Glutamatergic neuron (in vitro differentiated cells): ENCODE measurements around the gene LRRC7. TPM values are rescaled to one million over a fixed set of nuclear protein-coding genes. Genes with fewer than 3 reads are reported as not detected.

Experiments
- DNase-seq: peaks from one replicate; pipeline ENCODE4 v3.0.0; 2022
- H3K27ac Mint-ChIP-seq: one replicate; pipeline ENCODE4 v1.8.0; 2020; ENCODE audit warnings: mild to moderate bottlenecking, mixed read lengths, inconsistent platforms; ENCODE audit not compliant: unreplicated experiment
- H3K27me3 Mint-ChIP-seq: one replicate; pipeline ENCODE4 v1.8.0; 2020; ENCODE audit warnings: mild to moderate bottlenecking, moderate library complexity, mixed read lengths, inconsistent platforms; ENCODE audit not compliant: unreplicated experiment
- H3K36me3 Mint-ChIP-seq: one replicate; pipeline ENCODE4 v1.8.0; 2020; ENCODE audit warnings: mild to moderate bottlenecking, mixed read lengths, inconsistent platforms; ENCODE audit not compliant: unreplicated experiment
- H3K4me1 Mint-ChIP-seq: one replicate; pipeline ENCODE4 v1.8.0; 2020; ENCODE audit warnings: mild to moderate bottlenecking, low read depth, mixed read lengths, inconsistent platforms; ENCODE audit not compliant: unreplicated experiment
- H3K4me3 Mint-ChIP-seq: one replicate; pipeline ENCODE4 v1.8.0; 2020; ENCODE audit warnings: mild to moderate bottlenecking, mixed read lengths, inconsistent platforms; ENCODE audit not compliant: unreplicated experiment
- H3K9me3 Mint-ChIP-seq: one replicate; pipeline ENCODE4 v1.8.0; 2020; ENCODE audit warnings: mild to moderate bottlenecking, moderate library complexity, mixed read lengths, inconsistent platforms; ENCODE audit not compliant: unreplicated experiment
- CTCF ChIP-seq: fragments of 200-600 bp; sonication (generic); IDR thresholded peaks from one replicate; pipeline ENCODE4 v1.5.0; 2021; ENCODE audit not compliant: partially characterized antibody, unreplicated experiment
- total RNA-seq: library from RNA; stranded (reverse); fragmentation: NEBNext Ultra II Directional; extraction: Animal tissue kit (Norgen Biotek cat#: 25700); gene quantifications from one replicate; pipeline ENCODE4 v1.2.1, GENCODE V29; 2021; ENCODE audit not compliant: unreplicated experiment

LRRC7 gene
- total RNA-seq, 1 donor from 2014 or later = 19.1 TPM

DNA sequence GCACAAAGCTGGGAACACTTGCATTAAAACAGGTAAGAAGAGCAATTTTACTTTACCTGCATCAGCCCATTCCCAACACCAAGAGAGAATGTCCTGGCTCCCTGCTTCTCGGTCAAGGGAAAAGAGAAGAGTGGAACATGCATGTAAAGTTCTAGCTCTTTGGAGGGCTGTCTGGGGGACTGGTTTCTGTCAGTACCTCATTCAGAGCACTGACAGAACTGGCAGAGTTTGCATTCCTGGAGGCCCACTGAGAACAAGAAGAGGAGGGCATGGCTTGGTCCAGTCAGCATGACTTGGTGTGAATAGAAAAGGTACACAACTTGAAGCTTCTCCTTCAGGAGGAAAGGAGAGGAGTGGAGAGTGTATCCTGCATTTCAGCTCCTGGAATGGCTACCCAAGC, 83.9 kb downstream of the LRRC7 start:
- no peak for DNase-seq
- Mint-ChIP-seq H3K4me3 (no peak overlapping the region), H3K27me3 (no peaks in the 10 kb centered on the region), H3K9me3 (no peaks in the 10 kb centered on the region), H3K27ac (no peak overlapping the region), H3K36me3 (no peaks in the 10 kb centered on the region), H3K4me1 (no peaks in the 10 kb centered on the region)
- no peak for TF ChIP-seq CTCF

DNA sequence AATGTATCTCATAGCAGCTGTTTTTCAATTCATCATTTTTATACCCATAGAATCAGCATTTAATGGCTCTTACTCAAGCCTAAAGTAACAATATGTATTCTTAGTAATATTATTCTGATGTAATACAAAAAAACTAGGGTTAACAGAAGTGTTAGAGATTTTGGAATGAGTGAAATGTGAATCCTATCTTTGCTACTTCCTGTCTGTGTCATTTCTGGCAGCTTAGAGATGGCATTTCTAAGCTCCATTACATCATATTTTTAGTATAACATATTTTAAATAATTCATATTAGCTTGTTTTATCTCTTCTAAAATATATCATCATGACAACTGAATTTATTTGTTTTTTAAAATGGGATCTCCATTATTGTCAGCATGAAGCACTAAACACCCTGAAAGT, 90.2 kb downstream of the LRRC7 start:
- Mint-ChIP-seq H3K9me3 (no peaks in the 10 kb centered on the region), H3K4me1 (no peaks in the 10 kb centered on the region), H3K27ac (no peak overlapping the region), H3K36me3 (no peaks in the 10 kb centered on the region), H3K4me3 (no peak overlapping the region), H3K27me3 (no peaks in the 10 kb centered on the region)
- no peak for TF ChIP-seq CTCF
- no peak for DNase-seq

GRCh38 chr1:69661686-69662085, 94.0 kb downstream of the LRRC7 start:
- Mint-ChIP-seq H3K36me3 (peaks cover 6% of the 10 kb centered on the region), H3K4me1 (no peaks in the 10 kb centered on the region), H3K4me3 (no peak overlapping the region), H3K27ac (no peak overlapping the region), H3K27me3 (no peaks in the 10 kb centered on the region), H3K9me3 (peaks cover 3% of the 10 kb centered on the region)
- no peak for DNase-seq
- TF ChIP-seq CTCF = no peak

DNA sequence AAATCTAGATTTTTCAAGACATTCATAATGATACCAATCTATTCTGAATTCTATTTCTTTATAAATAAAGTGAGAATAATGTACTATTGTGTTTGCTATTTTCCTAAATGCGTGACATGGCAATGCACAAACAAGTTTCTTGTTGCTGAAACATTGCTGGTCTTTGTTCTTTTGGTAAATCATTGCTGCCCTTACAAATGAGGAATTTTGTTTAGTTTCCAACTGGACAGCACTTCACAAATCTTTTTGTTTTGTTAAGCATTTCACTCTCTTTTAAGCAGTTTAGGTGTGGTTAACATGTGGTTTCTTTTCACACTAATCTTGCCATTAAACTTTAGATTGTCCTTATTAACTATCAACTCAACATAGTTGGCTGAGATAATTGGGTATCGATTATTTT, 94.6 kb downstream of the LRRC7 start:
- H3K27ac Mint-ChIP-seq = no peak overlapping the region
- H3K27me3 Mint-ChIP-seq = no peaks in the 10 kb centered on the region
- H3K9me3 Mint-ChIP-seq = peaks cover 3% of the 10 kb centered on the region
- DNase-seq = no peak
- peaks cover 6% of the 10 kb centered on the region for H3K36me3 Mint-ChIP-seq
- no peak overlapping the region for H3K4me3 Mint-ChIP-seq
- no peak for TF ChIP-seq CTCF
- H3K4me1 Mint-ChIP-seq = no peaks in the 10 kb centered on the region

- no peak overlapping the region for H3K27ac Mint-ChIP-seq
- no peak overlapping the region for H3K4me3 Mint-ChIP-seq
- no peaks in the 10 kb centered on the region for H3K9me3 Mint-ChIP-seq
- no peak for DNase-seq
- H3K36me3 Mint-ChIP-seq = no peaks in the 10 kb centered on the region
- H3K4me1 Mint-ChIP-seq = no peaks in the 10 kb centered on the region
- H3K27me3 Mint-ChIP-seq = no peaks in the 10 kb centered on the region
- TF ChIP-seq CTCF = no peak
These were observed 103.8 kb downstream of the LRRC7 start for GRCh38 chr1:69671363-69672010.
